Activated CD4-positive, alpha-beta T cell treated with anti-CD3 and anti-CD28 coated beads for 4 hours (primary cell): Measurements from ENCODE around the gene PPP2R3B.
"Not testable (repeated sequence)": the region's sequence is repeated elsewhere in the genome, so short reads cannot be mapped to it uniquely, and the experiment has no call there.

Source experiments
- DNase-seq, 2 donors: peaks; one replicate each; pipeline ENCODE4 v3.0.0-alpha.2; 2020

PPP2R3B gene

GRCh38 chrX:402857-403256 lies 16.1 kb upstream of the PPP2R3B start:
- no peak for DNase-seq

- no peak for DNase-seq
These were observed 13.6 kb upstream of the PPP2R3B start for GRCh38 chrX:400258-400657.

GRCh38 chrX:397575-397974 lies 10.9 kb upstream of the PPP2R3B start:
- DNase-seq, result no peak

- no peak for DNase-seq
These were observed 8.1 kb upstream of the PPP2R3B start for GRCh38 chrX:394830-395229.

GRCh38 chrX:392575-392846 lies 5.8 kb upstream of the PPP2R3B start:
- DNase-seq, result no peak

GRCh38 chrX:391717-392574 lies 5.2 kb upstream of the PPP2R3B start:
- DNase-seq, result no peak

GRCh38 chrX:390459-390858 lies 3.8 kb upstream of the PPP2R3B start:
- no peak for DNase-seq

- DNase-seq, result no peak
These were observed 2.3 kb upstream of the PPP2R3B start for GRCh38 chrX:389021-389441.

- DNase-seq, result no peak
These were observed 1.0 kb upstream of the PPP2R3B start for GRCh38 chrX:387729-388128.

- peak in 1 of 2 donors; percentile 31 for DNase-seq
These were observed 404 bp downstream of the PPP2R3B start for GRCh38 chrX:386239-386767.

- DNase-seq, result not testable (repeated sequence)
These were observed 971 bp downstream of the PPP2R3B start for GRCh38 chrX:385736-386135.

GRCh38 chrX:384861-385260 lies 1.8 kb downstream of the PPP2R3B start:
- no peak for DNase-seq

GRCh38 chrX:378443-378842 lies 8.3 kb downstream of the PPP2R3B start:
- no peak for DNase-seq

GRCh38 chrX:376206-376605 lies 10.5 kb downstream of the PPP2R3B start:
- DNase-seq, result not testable (repeated sequence)

- DNase-seq, result no peak
These were observed 11.3 kb downstream of the PPP2R3B start for GRCh38 chrX:375181-376036.

- no peak for DNase-seq
These were observed 12.1 kb downstream of the PPP2R3B start for GRCh38 chrX:374596-374995.

GRCh38 chrX:373641-374471 lies 12.9 kb downstream of the PPP2R3B start:
- peak in 1 of 2 donors; percentile 18 for DNase-seq

- no peak for DNase-seq
These were observed 13.7 kb downstream of the PPP2R3B start for GRCh38 chrX:372856-373640.

- no peak for DNase-seq
These were observed 14.8 kb downstream of the PPP2R3B start for GRCh38 chrX:371907-372306.

GRCh38 chrX:370963-371745 lies 15.6 kb downstream of the PPP2R3B start:
- DNase-seq, result no peak

- no peak for DNase-seq
These were observed 16.3 kb downstream of the PPP2R3B start for GRCh38 chrX:370244-370962.
